Measurements from ENCODE around the gene ADAMTS12. TPM values are rescaled to one million over a fixed set of nuclear protein-coding genes. Genes with fewer than 3 reads are reported as not detected.

Gene ADAMTS12
- total RNA-seq, 4 donors from 2014 or later: 2.3 to 6.0 (median 4.2) TPM

DNA sequence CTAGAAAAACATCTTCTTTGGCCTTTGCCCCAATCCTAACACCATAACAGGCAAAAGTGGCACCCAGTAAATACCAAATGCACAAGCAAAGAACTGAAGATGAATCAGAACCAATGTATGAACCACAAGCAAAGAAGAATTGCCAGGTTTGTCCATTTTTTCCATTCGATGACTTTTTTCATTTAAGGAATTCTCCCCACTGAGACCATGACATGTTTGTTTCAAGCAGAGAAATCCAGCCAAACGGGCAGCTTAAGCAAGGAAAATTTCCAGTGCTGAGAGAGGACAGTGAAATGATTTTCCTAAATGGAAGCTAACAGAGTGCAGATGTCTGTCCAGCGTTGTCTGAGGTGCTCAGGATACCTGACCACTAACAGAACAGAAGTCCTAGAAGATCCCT, 203.7 kb downstream of the ADAMTS12 start:
- intact Hi-C loops (cut with DNase I): no loop called here

GRCh38 chr5:33685873-33686755, 205.7 kb downstream of the ADAMTS12 start:
- Histone ChIP-seq H3K4me3 (no peak overlapping the region), H3K27me3 (no peaks in the 10 kb centered on the region), H3K27ac (replicated peaks in 1 of 4) (no peak overlapping the region), H3K9me3 (no peaks in the 10 kb centered on the region), H3K4me1 (peaks cover 0 to 27% (median 15%) of the 10 kb centered on the region in 4 donors), H3K36me3 (peaks cover 0 to 9% (median 0%) of the 10 kb centered on the region in 4 donors)
- 62% methylated on average over 10 of the region's 11 CpGs for WGBS
- intact Hi-C loops (cut with DNase I): no loop called here
- no peak for DNase-seq (ENCODE audit: extremely low spot score)
- no peak for TF ChIP-seq POLR2AphosphoS5 (IDR thresholded peaks at IDR 0.05)

More for the DNA sequence above, 203.7 kb downstream of the ADAMTS12 start:
- H3K36me3 ChIP-seq: no peaks in the 10 kb centered on the region
- H3K9me3 ChIP-seq: no peaks in the 10 kb centered on the region
- no peak for DNase-seq (ENCODE audit: extremely low spot score)
- 58% methylated on average over 3 of the region's 3 CpGs for WGBS
- H3K27me3 ChIP-seq: no peaks in the 10 kb centered on the region
- no peak for TF ChIP-seq EP300 (IDR thresholded peaks at IDR 0.05)
- TF ChIP-seq POLR2AphosphoS5 (IDR thresholded peaks at IDR 0.05): no peak
- TF ChIP-seq, protein P1, sequence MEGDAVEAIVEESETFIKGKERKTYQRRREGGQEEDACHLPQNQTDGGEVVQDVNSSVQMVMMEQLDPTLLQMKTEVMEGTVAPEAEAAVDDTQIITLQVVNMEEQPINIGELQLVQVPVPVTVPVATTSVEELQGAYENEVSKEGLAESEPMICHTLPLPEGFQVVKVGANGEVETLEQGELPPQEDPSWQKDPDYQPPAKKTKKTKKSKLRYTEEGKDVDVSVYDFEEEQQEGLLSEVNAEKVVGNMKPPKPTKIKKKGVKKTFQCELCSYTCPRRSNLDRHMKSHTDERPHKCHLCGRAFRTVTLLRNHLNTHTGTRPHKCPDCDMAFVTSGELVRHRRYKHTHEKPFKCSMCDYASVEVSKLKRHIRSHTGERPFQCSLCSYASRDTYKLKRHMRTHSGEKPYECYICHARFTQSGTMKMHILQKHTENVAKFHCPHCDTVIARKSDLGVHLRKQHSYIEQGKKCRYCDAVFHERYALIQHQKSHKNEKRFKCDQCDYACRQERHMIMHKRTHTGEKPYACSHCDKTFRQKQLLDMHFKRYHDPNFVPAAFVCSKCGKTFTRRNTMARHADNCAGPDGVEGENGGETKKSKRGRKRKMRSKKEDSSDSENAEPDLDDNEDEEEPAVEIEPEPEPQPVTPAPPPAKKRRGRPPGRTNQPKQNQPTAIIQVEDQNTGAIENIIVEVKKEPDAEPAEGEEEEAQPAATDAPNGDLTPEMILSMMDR (IDR thresholded peaks at IDR 0.05): no peak
- no peak for TF ChIP-seq POLR2A (IDR thresholded peaks at IDR 0.05; ENCODE audit: low read depth)
- H3K27ac ChIP-seq (replicated peaks in 1 of 4): no peak overlapping the region
- no peak overlapping the region for H3K4me3 ChIP-seq
- peaks cover 0 to 27% (median 15%) of the 10 kb centered on the region in 4 donors for H3K4me1 ChIP-seq

DNA sequence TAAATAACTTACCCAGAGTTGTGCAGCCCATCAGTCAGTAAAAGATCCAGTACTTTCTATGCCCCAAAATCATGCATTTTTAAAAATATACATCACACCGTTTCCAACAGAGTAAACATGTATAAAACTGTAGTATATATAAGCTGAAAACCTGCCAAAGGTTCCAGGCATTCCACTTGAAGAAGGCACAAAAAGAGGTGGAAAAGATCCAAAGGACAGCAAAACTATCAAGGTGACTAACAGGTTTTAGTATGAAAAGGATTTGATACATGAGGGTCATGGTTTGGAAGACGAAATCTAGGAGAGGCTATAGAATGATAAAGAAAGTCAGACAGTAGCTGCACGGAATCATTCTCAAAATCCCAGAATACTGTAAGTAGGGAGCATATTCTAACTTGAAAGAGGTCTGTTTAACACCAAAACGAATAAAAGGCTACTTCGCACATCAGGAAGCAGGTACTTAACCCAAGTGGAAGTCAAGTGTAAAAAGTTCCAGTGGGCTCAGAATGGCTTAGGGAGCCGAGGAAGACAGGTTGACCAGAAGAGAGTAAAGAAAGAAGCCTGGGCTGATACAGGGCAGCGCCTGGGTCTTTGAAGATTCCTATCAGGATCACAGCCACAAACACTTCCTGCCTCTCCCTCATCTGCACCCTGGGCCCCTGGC, 207.2 kb downstream of the ADAMTS12 start:
- H3K27ac ChIP-seq (replicated peaks in 1 of 4): no peak overlapping the region
- intact Hi-C loops (cut with DNase I): no loop called here
- no peaks in the 10 kb centered on the region for H3K9me3 ChIP-seq
- H3K36me3 ChIP-seq: peaks cover 0 to 9% (median 0%) of the 10 kb centered on the region in 4 donors
- WGBS: 64% methylated on average over 7 of the region's 7 CpGs
- TF ChIP-seq, protein P1 (IDR thresholded peaks at IDR 0.05): no peak
- TF ChIP-seq EP300 (IDR thresholded peaks at IDR 0.05) (no peak), POLR2A (IDR thresholded peaks at IDR 0.05; ENCODE audit: low read depth) (no peak), POLR2AphosphoS5 (IDR thresholded peaks at IDR 0.05) (no peak)
- DNase-seq (ENCODE audit: extremely low spot score): no peak
- H3K4me1 ChIP-seq: peaks cover 0 to 27% (median 15%) of the 10 kb centered on the region in 4 donors
- H3K27me3 ChIP-seq: no peaks in the 10 kb centered on the region
- no peak overlapping the region for H3K4me3 ChIP-seq

DNA sequence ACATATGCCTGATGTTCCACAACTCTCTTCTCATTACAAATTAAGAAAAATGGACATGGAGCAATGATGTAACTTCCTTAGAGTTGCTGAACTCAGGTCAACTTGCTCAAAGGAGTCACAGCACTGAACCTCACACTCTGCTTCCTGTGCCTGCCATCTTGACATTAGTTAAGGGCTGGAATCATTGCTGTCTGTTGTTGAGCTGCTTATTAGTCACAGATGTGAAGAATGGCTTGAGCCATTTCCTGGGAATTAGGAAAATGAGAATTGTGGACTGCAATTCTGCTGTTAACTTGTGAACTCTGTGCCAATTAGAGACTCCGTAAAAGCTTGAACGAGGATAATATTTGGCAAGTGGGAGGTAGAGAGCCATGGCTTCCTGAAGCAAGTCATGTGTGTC, 212.0 kb downstream of the ADAMTS12 start:
- no peak for TF ChIP-seq POLR2A (IDR thresholded peaks at IDR 0.05; ENCODE audit: low read depth)
- TF ChIP-seq, protein P1 (IDR thresholded peaks at IDR 0.05): no peak
- TF ChIP-seq EP300 (IDR thresholded peaks at IDR 0.05): no peak
- no peak for TF ChIP-seq POLR2AphosphoS5 (IDR thresholded peaks at IDR 0.05)

GRCh38 chr5:33675958-33676464, 215.8 kb downstream of the ADAMTS12 start:
- WGBS: 67% methylated on average over 3 of the region's 3 CpGs
- intact Hi-C loops (cut with DNase I): no loop called here
- H3K27me3 ChIP-seq: no peaks in the 10 kb centered on the region
- TF ChIP-seq POLR2AphosphoS5 (IDR thresholded peaks at IDR 0.05): no peak
- no peak for TF ChIP-seq EP300 (IDR thresholded peaks at IDR 0.05)
- no peak for TF ChIP-seq POLR2A (IDR thresholded peaks at IDR 0.05; ENCODE audit: low read depth)
- TF ChIP-seq, protein P1 (IDR thresholded peaks at IDR 0.05): no peak
- no peak overlapping the region for H3K27ac ChIP-seq (replicated peaks in 1 of 4)
- no peaks in the 10 kb centered on the region for H3K4me1 ChIP-seq
- no peak for DNase-seq (ENCODE audit: extremely low spot score)
- H3K36me3 ChIP-seq: no peaks in the 10 kb centered on the region
- no peak overlapping the region for H3K4me3 ChIP-seq
- no peaks in the 10 kb centered on the region for H3K9me3 ChIP-seq

More for the DNA sequence above, 212.0 kb downstream of the ADAMTS12 start:
- Histone ChIP-seq H3K4me3 (no peak overlapping the region), H3K27ac (replicated peaks in 1 of 4) (no peak overlapping the region), H3K27me3 (no peaks in the 10 kb centered on the region), H3K36me3 (peaks cover 0 to 9% (median 0%) of the 10 kb centered on the region in 4 donors), H3K9me3 (no peaks in the 10 kb centered on the region), H3K4me1 (no peaks in the 10 kb centered on the region)
- no peak for DNase-seq (ENCODE audit: extremely low spot score)
- intact Hi-C loops (cut with DNase I): no loop called here
- WGBS: 68% methylated on average over 2 of the region's 2 CpGs
